ENCODE results near the gene FXYD6.

FXYD6 gene

GRCh38 chr11:117821431-117821830, 55.0 kb downstream of the FXYD6 start:
- Histone ChIP-seq H3K4me2 (ENCODE audit: low read length) (no peak overlapping the region), H3K4me3 (ENCODE audit: low read length) (no peak overlapping the region), H3K9ac (ENCODE audit: low read length) (no peak overlapping the region), H3K27ac (ENCODE audit: low read length) (no peak overlapping the region), H3K9me3 (ENCODE audit: insufficient read depth, low read length) (no peaks in the 10 kb centered on the region), H3K27me3 (ENCODE audit: low read depth, low read length) (no peaks in the 10 kb centered on the region), H3K4me1 (ENCODE audit: low read length) (peaks cover 82% of the 10 kb centered on the region), H4K20me1 (ENCODE audit: insufficient read depth, low read length) (no peaks in the 10 kb centered on the region), H3K36me3 (replicated peaks; ENCODE audit: low read depth, low read length) (no peaks in the 10 kb centered on the region), H3K79me2 (ENCODE audit: low read length) (no peaks in the 10 kb centered on the region), H2AFZ (ENCODE audit: low read depth, low read length) (no peak overlapping the region)
- no peak for TF ChIP-seq EZH2phosphoT487 (IDR thresholded peaks at IDR 0.05; ENCODE audit: low read depth)
- TF ChIP-seq, protein P1, sequence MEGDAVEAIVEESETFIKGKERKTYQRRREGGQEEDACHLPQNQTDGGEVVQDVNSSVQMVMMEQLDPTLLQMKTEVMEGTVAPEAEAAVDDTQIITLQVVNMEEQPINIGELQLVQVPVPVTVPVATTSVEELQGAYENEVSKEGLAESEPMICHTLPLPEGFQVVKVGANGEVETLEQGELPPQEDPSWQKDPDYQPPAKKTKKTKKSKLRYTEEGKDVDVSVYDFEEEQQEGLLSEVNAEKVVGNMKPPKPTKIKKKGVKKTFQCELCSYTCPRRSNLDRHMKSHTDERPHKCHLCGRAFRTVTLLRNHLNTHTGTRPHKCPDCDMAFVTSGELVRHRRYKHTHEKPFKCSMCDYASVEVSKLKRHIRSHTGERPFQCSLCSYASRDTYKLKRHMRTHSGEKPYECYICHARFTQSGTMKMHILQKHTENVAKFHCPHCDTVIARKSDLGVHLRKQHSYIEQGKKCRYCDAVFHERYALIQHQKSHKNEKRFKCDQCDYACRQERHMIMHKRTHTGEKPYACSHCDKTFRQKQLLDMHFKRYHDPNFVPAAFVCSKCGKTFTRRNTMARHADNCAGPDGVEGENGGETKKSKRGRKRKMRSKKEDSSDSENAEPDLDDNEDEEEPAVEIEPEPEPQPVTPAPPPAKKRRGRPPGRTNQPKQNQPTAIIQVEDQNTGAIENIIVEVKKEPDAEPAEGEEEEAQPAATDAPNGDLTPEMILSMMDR (IDR thresholded peaks at IDR 0.05; ENCODE audit: low read depth, low read length) = no peak

DNA sequence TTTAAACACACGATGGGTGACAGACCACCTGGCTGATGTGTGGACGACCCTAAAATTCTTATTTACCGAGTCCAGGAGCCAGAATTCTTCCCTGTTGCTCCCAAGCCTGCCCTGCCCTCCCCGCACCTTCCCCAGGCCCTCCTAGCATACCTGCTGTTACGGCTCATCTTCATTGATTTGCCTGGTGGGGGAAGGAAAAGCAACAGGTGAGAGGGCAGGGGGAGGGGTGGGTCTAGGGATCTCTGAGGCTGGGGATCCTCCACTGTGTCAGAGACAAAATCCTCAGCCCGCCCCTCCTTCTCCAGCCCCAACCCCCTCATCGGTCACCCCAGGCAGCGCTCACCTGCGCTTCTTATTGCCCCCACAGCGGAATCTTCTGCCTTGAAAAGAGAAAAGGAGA, 55.9 kb downstream of the FXYD6 start:
- TF ChIP-seq, protein P1 (IDR thresholded peaks at IDR 0.05; ENCODE audit: low read depth, low read length) = no peak
- TF ChIP-seq EZH2phosphoT487 (IDR thresholded peaks at IDR 0.05; ENCODE audit: low read depth) = no peak
- Histone ChIP-seq H4K20me1 (ENCODE audit: insufficient read depth, low read length) (no peaks in the 10 kb centered on the region), H3K79me2 (ENCODE audit: low read length) (no peaks in the 10 kb centered on the region), H3K36me3 (replicated peaks; ENCODE audit: low read depth, low read length) (no peaks in the 10 kb centered on the region), H3K4me3 (ENCODE audit: low read length) (no peak overlapping the region), H3K9ac (ENCODE audit: low read length) (no peak overlapping the region), H3K27me3 (ENCODE audit: low read depth, low read length) (no peaks in the 10 kb centered on the region), H3K27ac (ENCODE audit: low read length) (no peak overlapping the region), H2AFZ (ENCODE audit: low read depth, low read length) (no peak overlapping the region), H3K4me1 (ENCODE audit: low read length) (peaks cover 83% of the 10 kb centered on the region), H3K4me2 (ENCODE audit: low read length) (no peak overlapping the region), H3K9me3 (ENCODE audit: insufficient read depth, low read length) (no peaks in the 10 kb centered on the region)

- no peak overlapping the region for H3K4me2 ChIP-seq (ENCODE audit: low read length)
- H3K9me3 ChIP-seq (ENCODE audit: insufficient read depth, low read length) = no peaks in the 10 kb centered on the region
- H4K20me1 ChIP-seq (ENCODE audit: insufficient read depth, low read length) = no peaks in the 10 kb centered on the region
- H3K27ac ChIP-seq (ENCODE audit: low read length) = peak overlapping the region; percentile 18
- 0 out of 2 replicates have a peak overlapping the region, but pooled peaks have one; percentile 21 for H3K9ac ChIP-seq (ENCODE audit: low read length)
- TF ChIP-seq, protein P1 (IDR thresholded peaks at IDR 0.05; ENCODE audit: low read depth, low read length) = no peak
- TF ChIP-seq EZH2phosphoT487 (IDR thresholded peaks at IDR 0.05; ENCODE audit: low read depth) = no peak
- no peak overlapping the region for H3K4me3 ChIP-seq (ENCODE audit: low read length)
- no peaks in the 10 kb centered on the region for H3K36me3 ChIP-seq (replicated peaks; ENCODE audit: low read depth, low read length)
- peaks cover 82% of the 10 kb centered on the region for H3K4me1 ChIP-seq (ENCODE audit: low read length)
- H2AFZ ChIP-seq (ENCODE audit: low read depth, low read length) = no peak overlapping the region
- H3K27me3 ChIP-seq (ENCODE audit: low read depth, low read length) = no peaks in the 10 kb centered on the region
- H3K79me2 ChIP-seq (ENCODE audit: low read length) = no peaks in the 10 kb centered on the region
Measured at GRCh38 chr11:117820071-117820470, 56.4 kb downstream of the FXYD6 start.

- Histone ChIP-seq H4K20me1 (ENCODE audit: insufficient read depth, low read length) (no peaks in the 10 kb centered on the region), H3K4me2 (ENCODE audit: low read length) (no peak overlapping the region), H3K36me3 (replicated peaks; ENCODE audit: low read depth, low read length) (no peaks in the 10 kb centered on the region), H3K4me3 (ENCODE audit: low read length) (no peak overlapping the region), H3K9ac (ENCODE audit: low read length) (peak overlapping the region; percentile 96; the same call in 1 of the 2 replicates), H3K4me1 (ENCODE audit: low read length) (peaks cover 82% of the 10 kb centered on the region), H2AFZ (ENCODE audit: low read depth, low read length) (no peak overlapping the region), H3K79me2 (ENCODE audit: low read length) (no peaks in the 10 kb centered on the region), H3K27me3 (ENCODE audit: low read depth, low read length) (no peaks in the 10 kb centered on the region), H3K9me3 (ENCODE audit: insufficient read depth, low read length) (no peaks in the 10 kb centered on the region), H3K27ac (ENCODE audit: low read length) (peak overlapping the region; percentile 97)
- TF ChIP-seq, protein P1 (IDR thresholded peaks at IDR 0.05; ENCODE audit: low read depth, low read length) = peak; percentile 93
- TF ChIP-seq EZH2phosphoT487 (IDR thresholded peaks at IDR 0.05; ENCODE audit: low read depth) = no peak
Measured at GRCh38 chr11:117819096-117820040, 57.1 kb downstream of the FXYD6 start.

All from OCI-LY3 (cell line).